NCI-H2196 (cell line): ENCODE measurements around the gene UBE2Q2.
"Not testable (repeated sequence)": the region's sequence is repeated elsewhere in the genome, so short reads cannot be mapped to it uniquely, and the experiment has no call there.

Experiments
- DNase-seq: peaks from one replicate; lab custom pipeline; 2025; ENCODE audit not compliant: unreplicated experiment; lab: John Stamatoyannopoulos, UW

UBE2Q2 gene

GRCh38 chr15:75842722-75843677 lies at the start of gene UBE2Q2:
TSS of gene UBE2Q2 (plus strand) at chr15:75843447. CDS start at chr15:75843667, 220 bp downstream.
- DNase-seq, result peak; percentile 68

GRCh38 chr15:75796321-75796720 lies 46.9 kb upstream of the UBE2Q2 start:
- no peak for DNase-seq

GRCh38 chr15:75797146-75797545 lies 46.1 kb upstream of the UBE2Q2 start:
- DNase-seq, result not testable (repeated sequence)

GRCh38 chr15:75799190-75799589 lies 44.1 kb upstream of the UBE2Q2 start:
- no peak for DNase-seq

- not testable (repeated sequence) for DNase-seq
Measured at GRCh38 chr15:75800409-75800808, 42.8 kb upstream of the UBE2Q2 start.

- peak; percentile 72 for DNase-seq
Measured at GRCh38 chr15:75801859-75802593, 41.2 kb upstream of the UBE2Q2 start.

- not testable (repeated sequence) for DNase-seq
Measured at GRCh38 chr15:75807486-75807885, 35.8 kb upstream of the UBE2Q2 start.

- not testable (repeated sequence) for DNase-seq
Measured at GRCh38 chr15:75808009-75808408, 35.2 kb upstream of the UBE2Q2 start.

- DNase-seq, result no peak
Measured at GRCh38 chr15:75808563-75808962, 34.7 kb upstream of the UBE2Q2 start.

GRCh38 chr15:75809986-75810750 lies 33.1 kb upstream of the UBE2Q2 start:
- peak; percentile 23 for DNase-seq

- DNase-seq, result no peak
Measured at GRCh38 chr15:75810874-75811498, 32.3 kb upstream of the UBE2Q2 start.

GRCh38 chr15:75811626-75812025 lies 31.6 kb upstream of the UBE2Q2 start:
- no peak for DNase-seq

- no peak for DNase-seq
Measured at GRCh38 chr15:75814794-75815193, 28.5 kb upstream of the UBE2Q2 start.

GRCh38 chr15:75815811-75816719 lies 27.2 kb upstream of the UBE2Q2 start:
- no peak for DNase-seq

- DNase-seq, result no peak
Measured at GRCh38 chr15:75817138-75817935, 25.9 kb upstream of the UBE2Q2 start.

GRCh38 chr15:75820206-75820605 lies 23.0 kb upstream of the UBE2Q2 start:
- no peak for DNase-seq

GRCh38 chr15:75821786-75822345 lies 21.4 kb upstream of the UBE2Q2 start:
- DNase-seq, result no peak

- no peak for DNase-seq
Measured at GRCh38 chr15:75822685-75823278, 20.5 kb upstream of the UBE2Q2 start.
